Pancreas (tissue), 10 donors: Measurements from ENCODE around the gene MPHOSPH8. TPM values are rescaled to one million over a fixed set of nuclear protein-coding genes. Genes with fewer than 3 reads are reported as not detected.

ENCODE experiments used
- ATAC-seq, 4 donors: fragments of 200-7000 bp; cut with Tn5 transposase; one replicate each; pipeline versions ENCODE4 v1.8.0 to v1.9.1; 2020; ENCODE audit warnings: mild to moderate bottlenecking in 4 of 4, moderate library complexity in 4 of 4
- DNase-seq, 6 donors: peaks; one replicate each; pipeline ENCODE4 v3.0.0-alpha.2; 2020
- FAIRE-seq: peaks from 2 replicates; lab custom pipeline; 2012; peaks lifted over from hg19 to GRCh38; lab: Jason Lieb, UNC
- H3K27ac ChIP-seq, 4 donors: fragments of 200-600 bp; sonication (generic); 1 replicate in 3 of 4; 2 replicates in 1 of 4; pipeline versions ENCODE4 v1.5.0 to v1.8.0; 2020
- H3K27me3 ChIP-seq, 4 donors: fragments of 200-600 bp; one replicate each; pipeline ENCODE4 v1.8.0; 2021
- H3K36me3 ChIP-seq, 3 donors: fragments of 200-600 bp; sonication (generic) in 1 of 3; one replicate each; pipeline versions ENCODE4 v1.5.0 to v1.8.0; 2020 to 2021
- H3K4me1 ChIP-seq, 3 donors: fragments of 200-600 bp; one replicate each; pipeline ENCODE4 v1.8.0; 2021
- H3K4me3 ChIP-seq, 4 donors: fragments of 200-600 bp; sonication (generic) in 2 of 4; one replicate each; pipeline versions ENCODE4 v1.5.0 to v1.8.0; 2020 to 2021
- H3K9me3 ChIP-seq, 4 donors: fragments of 200-600 bp; one replicate each; pipeline ENCODE4 v1.8.0; 2021
- WGBS, 2 donors: extraction: QIAGEN DNeasy Blood & Tissue Kit; methylation state at CpG; one replicate each; pipeline ENCODE4 v1.1.7; 2013; 5-methylcytosine and 5-hydroxymethylcytosine counted together
- intact Hi-C, 3 donors: fragments of 100-400 bp; cut with DNase I; formaldehyde crosslinking; loops; one replicate each; pipeline versions ENCODE4 v1.11.1 to v1.14.2; 2022
- polyA plus RNA-seq, 2 donors: library from polyadenylated mRNA; stranded (reverse); fragments of 200-250 nt; gene quantifications; one replicate each; pipeline ENCODE4 v1.2.3, GENCODE V29; 2013
- total RNA-seq, 6 donors: library from RNA; stranded (reverse); fragmentation: NEBNext Ultra II Directional in 4 of 6; extraction: Animal tissue kit (Norgen Biotek cat#: 25700) in 4 of 6; gene quantifications; one replicate each; pipeline versions ENCODE4 v1.2.1 to v1.2.4, GENCODE V29; 2021 to 2023
- TF ChIP-seq, protein P1 (sequence below), 4 donors: fragments of 200-600 bp; sonication (generic) in 3 of 4; IDR thresholded peaks; one replicate each; pipeline versions ENCODE4 v1.5.0 to v1.8.0; 2021; ENCODE audit warnings: antibody characterized with exemption in 4 of 4
- donor health status: healthy with polysubstance abuse.
- donor health status: DM: no; HTN: no; CAD: no; lungs with moderate emphysema.
- donor health status: DM: no; HTN: no; CAD: no.
- donor health status: control.
- donor health status: control.
- donor health status: Bipolar disorder and iron deficiency.
- donor health status: DM: yes; HTN: yes; CAD: no.
- donor health status: DM: no; HTN: no; CAD: no.
- donor health status: DM: no; HTN: no; CAD: no.
- donor health status: DM: yes; HTN: yes; CAD: no.

The MPHOSPH8 gene, protein sequence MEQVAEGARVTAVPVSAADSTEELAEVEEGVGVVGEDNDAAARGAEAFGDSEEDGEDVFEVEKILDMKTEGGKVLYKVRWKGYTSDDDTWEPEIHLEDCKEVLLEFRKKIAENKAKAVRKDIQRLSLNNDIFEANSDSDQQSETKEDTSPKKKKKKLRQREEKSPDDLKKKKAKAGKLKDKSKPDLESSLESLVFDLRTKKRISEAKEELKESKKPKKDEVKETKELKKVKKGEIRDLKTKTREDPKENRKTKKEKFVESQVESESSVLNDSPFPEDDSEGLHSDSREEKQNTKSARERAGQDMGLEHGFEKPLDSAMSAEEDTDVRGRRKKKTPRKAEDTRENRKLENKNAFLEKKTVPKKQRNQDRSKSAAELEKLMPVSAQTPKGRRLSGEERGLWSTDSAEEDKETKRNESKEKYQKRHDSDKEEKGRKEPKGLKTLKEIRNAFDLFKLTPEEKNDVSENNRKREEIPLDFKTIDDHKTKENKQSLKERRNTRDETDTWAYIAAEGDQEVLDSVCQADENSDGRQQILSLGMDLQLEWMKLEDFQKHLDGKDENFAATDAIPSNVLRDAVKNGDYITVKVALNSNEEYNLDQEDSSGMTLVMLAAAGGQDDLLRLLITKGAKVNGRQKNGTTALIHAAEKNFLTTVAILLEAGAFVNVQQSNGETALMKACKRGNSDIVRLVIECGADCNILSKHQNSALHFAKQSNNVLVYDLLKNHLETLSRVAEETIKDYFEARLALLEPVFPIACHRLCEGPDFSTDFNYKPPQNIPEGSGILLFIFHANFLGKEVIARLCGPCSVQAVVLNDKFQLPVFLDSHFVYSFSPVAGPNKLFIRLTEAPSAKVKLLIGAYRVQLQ
- 10 to 100 TPM; 12.4 to 22.1 (median 14.8) TPM for total RNA-seq
- 10 to 100 TPM; 24.8 to 26.3 TPM for polyA plus RNA-seq

DNA sequence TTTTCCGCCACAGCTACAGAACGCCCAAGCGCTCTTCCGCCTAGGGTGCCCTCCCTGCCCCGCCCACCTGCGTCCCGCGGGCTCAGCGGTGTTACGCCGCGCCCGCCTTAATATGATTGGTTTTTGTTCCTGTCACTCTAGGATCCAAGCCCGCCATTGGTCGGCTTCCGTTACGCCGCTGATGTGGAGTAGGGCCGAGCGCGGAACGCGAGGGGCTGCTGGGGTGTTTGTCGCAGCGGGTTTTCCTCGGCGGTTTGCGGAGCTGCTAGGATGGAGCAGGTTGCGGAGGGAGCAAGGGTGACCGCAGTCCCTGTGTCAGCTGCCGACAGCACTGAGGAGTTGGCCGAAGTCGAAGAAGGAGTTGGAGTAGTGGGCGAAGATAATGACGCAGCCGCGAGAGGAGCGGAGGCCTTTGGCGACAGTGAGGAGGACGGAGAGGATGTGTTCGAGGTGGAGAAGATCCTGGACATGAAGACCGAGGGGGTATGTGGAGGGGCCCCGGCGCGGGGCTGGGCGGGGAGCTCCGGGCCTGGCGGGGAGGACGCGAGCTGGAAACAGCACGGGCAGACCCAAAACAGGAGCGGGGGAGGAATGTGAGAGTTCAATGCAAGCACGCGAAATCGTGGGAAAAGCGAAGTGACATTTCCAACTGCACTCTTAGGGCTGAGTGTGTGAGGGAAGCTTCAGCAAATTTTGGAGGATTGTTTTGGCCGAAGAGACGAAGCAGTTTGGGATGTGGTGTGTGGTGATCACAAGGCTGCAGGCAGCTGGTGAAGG is at the start of gene MPHOSPH8:
Gene MPHOSPH8, plus strand, starts transcription at position 181 of the 777 bp plus-strand sequence. Its CDS starts 90 bp downstream, at position 271.
- intact Hi-C loops = no loop called here
- FAIRE-seq (no peak), ATAC-seq (peak; percentile 97 to 100 (median 98)), DNase-seq (peak; percentile 92 to 96 (median 94))
- Histone ChIP-seq H3K9me3 (no peaks in the 10 kb centered on the region), H3K27ac (peak within 1 kb of the TSS; percentile 62 to 93 (median 76)), H3K36me3 (no peaks in the 10 kb centered on the region), H3K4me3 (peak within 1 kb of the TSS; percentile 59 to 84 (median 77)), H3K4me1 (peaks cover 7 to 21% (median 18%) of the 10 kb centered on the region in 3 donors), H3K27me3 (no peaks in the 10 kb centered on the region)
- WGBS, 2 donors = 0% methylated on average over 58 of the region's 58 CpGs
- TF ChIP-seq, protein P1, sequence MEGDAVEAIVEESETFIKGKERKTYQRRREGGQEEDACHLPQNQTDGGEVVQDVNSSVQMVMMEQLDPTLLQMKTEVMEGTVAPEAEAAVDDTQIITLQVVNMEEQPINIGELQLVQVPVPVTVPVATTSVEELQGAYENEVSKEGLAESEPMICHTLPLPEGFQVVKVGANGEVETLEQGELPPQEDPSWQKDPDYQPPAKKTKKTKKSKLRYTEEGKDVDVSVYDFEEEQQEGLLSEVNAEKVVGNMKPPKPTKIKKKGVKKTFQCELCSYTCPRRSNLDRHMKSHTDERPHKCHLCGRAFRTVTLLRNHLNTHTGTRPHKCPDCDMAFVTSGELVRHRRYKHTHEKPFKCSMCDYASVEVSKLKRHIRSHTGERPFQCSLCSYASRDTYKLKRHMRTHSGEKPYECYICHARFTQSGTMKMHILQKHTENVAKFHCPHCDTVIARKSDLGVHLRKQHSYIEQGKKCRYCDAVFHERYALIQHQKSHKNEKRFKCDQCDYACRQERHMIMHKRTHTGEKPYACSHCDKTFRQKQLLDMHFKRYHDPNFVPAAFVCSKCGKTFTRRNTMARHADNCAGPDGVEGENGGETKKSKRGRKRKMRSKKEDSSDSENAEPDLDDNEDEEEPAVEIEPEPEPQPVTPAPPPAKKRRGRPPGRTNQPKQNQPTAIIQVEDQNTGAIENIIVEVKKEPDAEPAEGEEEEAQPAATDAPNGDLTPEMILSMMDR (IDR thresholded peaks at IDR 0.05) = no peak

DNA sequence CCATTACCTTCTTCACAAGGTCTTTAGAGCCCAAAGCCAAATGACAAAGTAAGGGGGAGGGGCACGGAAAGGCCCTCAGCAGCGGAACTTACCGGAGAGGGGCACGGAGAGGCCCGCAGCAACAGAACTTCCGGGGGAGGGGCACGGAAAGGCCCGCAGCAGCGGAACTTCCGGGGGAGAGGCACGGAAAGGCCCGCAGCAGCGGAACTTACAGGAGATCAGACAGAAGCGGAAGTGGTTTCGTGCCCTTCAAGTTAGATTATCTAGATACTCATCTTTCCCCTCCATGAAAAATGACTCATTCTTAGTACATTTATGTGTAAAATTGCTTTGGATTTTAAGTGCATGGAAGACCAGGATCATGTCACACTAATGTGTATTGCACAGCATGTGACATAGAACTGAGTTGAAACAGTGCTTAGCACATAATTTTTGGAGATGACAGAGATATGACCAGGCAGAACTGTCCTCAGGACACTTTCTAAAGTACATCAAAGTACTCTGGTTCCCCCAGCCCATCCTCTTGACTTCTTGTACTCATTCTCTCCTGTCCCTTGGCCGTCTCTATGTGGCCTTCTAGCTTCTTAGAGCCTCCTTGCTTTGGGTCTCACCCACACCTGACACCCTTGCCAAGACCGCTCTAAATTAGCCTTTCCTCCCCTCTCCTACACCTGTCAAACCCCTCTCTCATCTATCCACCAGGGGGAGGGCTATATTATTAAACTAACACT is 46.4 kb upstream of the MPHOSPH8 start:
- ATAC-seq (peak in 3 of 4 donors; percentile 69 to 78 (median 71)), FAIRE-seq (no peak), DNase-seq (no peak)
- H3K4me3 ChIP-seq = no peak overlapping the region
- intact Hi-C loops = no loop called here
- no peaks in the 10 kb centered on the region for H3K9me3 ChIP-seq
- H3K36me3 ChIP-seq = no peaks in the 10 kb centered on the region
- 30 to 47% methylated on average over 17 of the region's 17 CpGs for WGBS, 2 donors
- TF ChIP-seq, protein P1 (IDR thresholded peaks at IDR 0.05) = no peak
- no peaks in the 10 kb centered on the region for H3K4me1 ChIP-seq
- no peak overlapping the region for H3K27ac ChIP-seq
- no peaks in the 10 kb centered on the region for H3K27me3 ChIP-seq

DNA sequence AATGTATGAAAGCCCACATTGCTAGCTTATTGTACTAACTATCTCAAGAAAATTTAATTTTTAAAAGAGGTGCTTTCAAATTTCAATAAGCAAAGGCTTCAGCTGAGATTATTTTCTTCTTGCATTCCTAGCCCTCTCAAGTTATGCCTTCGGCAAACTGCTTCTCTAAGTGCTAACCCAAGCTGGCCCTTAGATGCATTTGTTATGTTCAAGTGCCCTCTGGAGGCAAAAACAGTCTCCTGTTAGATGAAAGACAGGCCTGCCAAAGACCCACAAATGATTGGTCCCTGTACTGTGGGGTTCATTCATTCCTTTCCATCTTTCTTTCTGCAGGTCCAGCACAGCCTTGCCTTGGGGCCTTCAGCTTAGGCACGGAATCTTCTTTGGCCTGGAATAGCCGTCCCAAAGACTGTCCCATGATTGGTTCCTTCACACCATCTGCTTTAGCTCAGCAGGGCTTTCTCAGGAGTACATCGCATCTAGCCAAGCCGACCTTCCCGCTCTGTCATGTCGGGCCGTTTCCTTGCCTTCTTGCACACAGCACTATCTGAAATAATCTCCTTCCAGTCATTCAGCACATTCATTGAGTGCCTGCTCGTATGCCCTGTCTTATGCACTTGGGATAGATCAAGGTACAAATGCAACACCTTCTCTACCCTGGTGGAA is 45.7 kb upstream of the MPHOSPH8 start:
- intact Hi-C loops = no loop called here
- Histone ChIP-seq H3K4me1 (no peaks in the 10 kb centered on the region), H3K4me3 (no peak overlapping the region), H3K9me3 (no peaks in the 10 kb centered on the region), H3K36me3 (no peaks in the 10 kb centered on the region), H3K27me3 (no peaks in the 10 kb centered on the region), H3K27ac (no peak overlapping the region)
- WGBS, 2 donors = 52 to 58% methylated on average over 9 of the region's 9 CpGs
- peak in 2 of 6 donors; percentile 21 to 22 for DNase-seq
- peak in 3 of 4 donors; percentile 84 to 92 (median 85) for ATAC-seq
- peak; percentile 37 for FAIRE-seq
- TF ChIP-seq, protein P1 (IDR thresholded peaks at IDR 0.05) = peak in 3 of 4 donors; percentile 16 to 29 (median 27)

DNA sequence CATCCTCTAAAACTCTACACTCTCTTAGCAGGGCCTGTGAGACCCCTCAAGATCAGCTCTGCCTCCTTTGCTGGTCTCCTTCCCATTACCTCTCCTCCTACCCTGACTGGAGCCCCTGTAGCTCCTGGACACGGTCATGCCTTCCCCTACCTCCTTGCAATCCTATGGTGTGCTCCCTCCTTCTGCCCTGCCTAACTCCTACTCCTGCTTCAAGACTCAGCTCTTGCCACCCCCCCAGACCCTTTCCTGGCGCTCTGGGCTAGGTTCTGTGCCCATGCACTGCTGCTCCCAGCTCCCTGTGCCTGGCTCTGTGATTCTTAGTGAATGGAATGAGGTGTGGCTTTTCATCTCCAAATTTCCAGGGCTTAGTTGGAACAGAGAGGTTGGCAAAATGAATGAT is 44.1 kb upstream of the MPHOSPH8 start:
- Histone ChIP-seq H3K9me3 (no peaks in the 10 kb centered on the region), H3K36me3 (no peaks in the 10 kb centered on the region), H3K4me3 (no peak overlapping the region), H3K27me3 (no peaks in the 10 kb centered on the region), H3K4me1 (no peaks in the 10 kb centered on the region), H3K27ac (no peak overlapping the region)
- ATAC-seq = no peak
- TF ChIP-seq, protein P1 (IDR thresholded peaks at IDR 0.05) = no peak
- intact Hi-C loops = no loop called here
- FAIRE-seq = no peak
- WGBS, 2 donors = 45 to 57% methylated on average over 2 of the region's 2 CpGs
- DNase-seq = no peak
